ENCODE measurements around the gene ARMH3. TPM values are rescaled to one million over a fixed set of nuclear protein-coding genes. Genes with fewer than 3 reads are reported as not detected.
A peak's percentile ranks its signal among the peaks of the same experiment; 100 is the strongest.

The ARMH3 gene
- total RNA-seq, 1 donor from 2014 or later: 4.5 TPM

DNA sequence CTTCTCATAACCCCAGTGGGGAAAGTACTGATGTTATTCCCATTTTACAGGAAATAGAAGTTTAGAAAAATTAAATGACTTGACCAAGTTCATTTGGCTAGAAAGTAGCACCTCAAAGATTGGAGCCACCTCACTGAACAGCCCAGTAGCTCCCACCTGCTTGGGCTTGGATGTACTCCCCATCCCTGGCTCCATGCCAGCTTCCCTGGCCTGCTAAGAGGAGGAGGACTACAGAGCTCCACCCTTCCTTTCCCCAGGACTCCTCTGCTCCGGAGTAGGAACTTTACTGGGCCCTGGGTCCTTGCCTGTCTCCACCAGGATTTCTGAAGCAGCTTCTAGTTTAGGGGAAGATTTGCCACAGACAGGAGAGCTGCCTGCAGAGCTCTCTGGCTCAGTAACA, 12.2 kb upstream of the ARMH3 start:
- Histone ChIP-seq H3K36me3 (peaks cover 3 to 9% of the 10 kb centered on the region in 2 donors), H3K4me1 (peaks cover 16 to 23% of the 10 kb centered on the region in 2 donors), H3K4me3 (no peak overlapping the region), H3K9me3 (no peaks in the 10 kb centered on the region), H3K27me3 (no peaks in the 10 kb centered on the region), H3K27ac (no peak overlapping the region)
- DNase-seq (ENCODE audit: low spot score in 2 of 2): no peak
- TF ChIP-seq, protein P1, sequence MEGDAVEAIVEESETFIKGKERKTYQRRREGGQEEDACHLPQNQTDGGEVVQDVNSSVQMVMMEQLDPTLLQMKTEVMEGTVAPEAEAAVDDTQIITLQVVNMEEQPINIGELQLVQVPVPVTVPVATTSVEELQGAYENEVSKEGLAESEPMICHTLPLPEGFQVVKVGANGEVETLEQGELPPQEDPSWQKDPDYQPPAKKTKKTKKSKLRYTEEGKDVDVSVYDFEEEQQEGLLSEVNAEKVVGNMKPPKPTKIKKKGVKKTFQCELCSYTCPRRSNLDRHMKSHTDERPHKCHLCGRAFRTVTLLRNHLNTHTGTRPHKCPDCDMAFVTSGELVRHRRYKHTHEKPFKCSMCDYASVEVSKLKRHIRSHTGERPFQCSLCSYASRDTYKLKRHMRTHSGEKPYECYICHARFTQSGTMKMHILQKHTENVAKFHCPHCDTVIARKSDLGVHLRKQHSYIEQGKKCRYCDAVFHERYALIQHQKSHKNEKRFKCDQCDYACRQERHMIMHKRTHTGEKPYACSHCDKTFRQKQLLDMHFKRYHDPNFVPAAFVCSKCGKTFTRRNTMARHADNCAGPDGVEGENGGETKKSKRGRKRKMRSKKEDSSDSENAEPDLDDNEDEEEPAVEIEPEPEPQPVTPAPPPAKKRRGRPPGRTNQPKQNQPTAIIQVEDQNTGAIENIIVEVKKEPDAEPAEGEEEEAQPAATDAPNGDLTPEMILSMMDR (IDR thresholded peaks at IDR 0.05): no peak
- intact Hi-C loops (cut with DNase I): loop anchor here (5.0 kb wide), 1 partner anchor 716 kb away; the partner anchor contains the start of gene BTRC

DNA sequence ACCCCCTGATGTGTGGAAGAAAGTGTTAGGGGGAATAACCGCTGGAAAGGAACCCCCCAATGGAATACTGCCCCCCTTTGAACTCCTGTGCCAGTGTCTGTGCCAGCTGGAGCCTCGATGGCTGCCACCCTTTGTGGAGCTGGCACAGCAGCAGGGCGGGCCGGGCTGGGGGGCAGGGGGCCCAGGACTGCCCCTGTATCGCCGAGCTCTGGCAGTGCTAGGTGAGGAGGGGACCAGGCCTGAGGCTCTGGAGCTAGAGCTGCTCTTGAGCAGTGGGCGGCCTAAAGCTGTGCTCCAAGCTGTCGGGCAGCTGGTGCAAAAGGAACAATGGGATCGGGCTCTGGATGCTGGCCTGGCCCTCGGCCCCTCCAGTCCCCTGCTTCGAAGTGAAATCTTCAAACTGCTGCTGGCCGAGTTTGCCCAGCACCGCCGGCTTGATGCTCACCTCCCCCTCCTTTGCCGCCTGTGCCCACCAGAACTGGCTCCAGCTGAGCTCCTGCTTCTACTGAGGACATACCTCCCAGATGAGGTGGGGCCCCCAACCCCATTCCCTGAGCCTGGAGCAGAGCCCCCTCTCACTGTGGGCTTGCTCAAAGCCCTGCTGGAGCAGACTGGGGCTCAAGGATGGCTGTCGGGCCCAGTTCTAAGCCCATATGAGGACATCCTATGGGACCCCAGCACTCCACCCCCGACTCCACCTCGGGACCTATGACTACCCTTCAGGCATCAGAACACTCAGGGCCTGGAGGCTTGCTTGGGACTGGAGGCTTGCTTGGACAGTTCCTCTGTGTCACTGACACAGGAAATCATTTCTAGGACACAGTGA, 11.3 kb upstream of the ARMH3 start:
- DNase-seq (ENCODE audit: low spot score in 2 of 2): no peak
- peaks cover 16 to 23% of the 10 kb centered on the region in 2 donors for H3K4me1 ChIP-seq
- no peaks in the 10 kb centered on the region for H3K9me3 ChIP-seq
- peaks cover 3 to 9% of the 10 kb centered on the region in 2 donors for H3K36me3 ChIP-seq
- H3K4me3 ChIP-seq: peak overlapping the region in 1 of 2 donors; percentile 94
- no peaks in the 10 kb centered on the region for H3K27me3 ChIP-seq
- H3K27ac ChIP-seq: no peak overlapping the region
- TF ChIP-seq, protein P1 (IDR thresholded peaks at IDR 0.05): no peak
- intact Hi-C loops (cut with DNase I): loop anchor here (5.0 kb wide), 1 partner anchor 715 kb away; the partner anchor contains the start of gene BTRC

DNA sequence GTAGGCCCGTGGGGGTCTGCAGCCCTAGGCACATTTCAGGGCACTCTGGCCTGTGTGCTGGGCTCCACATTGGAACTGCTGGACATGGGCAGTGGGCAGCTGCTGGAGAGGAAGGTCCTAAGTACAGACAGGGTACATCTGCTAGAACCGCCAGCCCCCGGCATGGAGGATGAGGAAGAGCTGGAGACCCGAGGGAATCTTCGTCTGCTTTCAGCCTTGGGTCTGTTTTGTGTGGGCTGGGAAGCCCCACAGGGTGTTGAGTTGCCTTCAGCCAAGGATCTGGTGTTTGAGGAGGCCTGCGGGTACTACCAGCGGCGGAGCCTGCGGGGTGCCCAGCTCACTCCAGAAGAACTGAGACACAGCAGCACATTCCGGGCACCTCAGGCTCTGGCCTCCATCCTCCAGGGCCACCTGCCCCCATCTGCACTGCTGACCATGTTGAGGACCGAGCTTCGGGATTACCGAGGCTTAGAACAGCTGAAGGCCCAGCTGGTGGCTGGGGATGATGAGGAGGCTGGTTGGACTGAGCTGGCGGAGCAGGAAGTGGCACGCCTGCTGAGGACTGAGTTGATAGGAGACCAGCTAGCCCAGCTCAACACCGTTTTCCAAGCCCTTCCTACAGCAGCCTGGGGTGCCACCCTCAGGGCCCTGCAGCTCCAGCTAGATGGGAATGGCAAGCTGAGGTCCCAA, 10.6 kb upstream of the ARMH3 start:
- H3K27ac ChIP-seq: no peak overlapping the region
- TF ChIP-seq, protein P1 (IDR thresholded peaks at IDR 0.05): no peak
- H3K36me3 ChIP-seq: peaks cover 3 to 9% of the 10 kb centered on the region in 2 donors
- peak overlapping the region; percentile 76 to 94 for H3K4me3 ChIP-seq
- intact Hi-C loops (cut with DNase I): loop anchor here (5.0 kb wide), 1 partner anchor 714 kb away; the partner anchor contains the start of gene BTRC
- no peak for DNase-seq (ENCODE audit: low spot score in 2 of 2)
- no peaks in the 10 kb centered on the region for H3K27me3 ChIP-seq
- peaks cover 16 to 23% of the 10 kb centered on the region in 2 donors for H3K4me1 ChIP-seq
- H3K9me3 ChIP-seq: no peaks in the 10 kb centered on the region

DNA sequence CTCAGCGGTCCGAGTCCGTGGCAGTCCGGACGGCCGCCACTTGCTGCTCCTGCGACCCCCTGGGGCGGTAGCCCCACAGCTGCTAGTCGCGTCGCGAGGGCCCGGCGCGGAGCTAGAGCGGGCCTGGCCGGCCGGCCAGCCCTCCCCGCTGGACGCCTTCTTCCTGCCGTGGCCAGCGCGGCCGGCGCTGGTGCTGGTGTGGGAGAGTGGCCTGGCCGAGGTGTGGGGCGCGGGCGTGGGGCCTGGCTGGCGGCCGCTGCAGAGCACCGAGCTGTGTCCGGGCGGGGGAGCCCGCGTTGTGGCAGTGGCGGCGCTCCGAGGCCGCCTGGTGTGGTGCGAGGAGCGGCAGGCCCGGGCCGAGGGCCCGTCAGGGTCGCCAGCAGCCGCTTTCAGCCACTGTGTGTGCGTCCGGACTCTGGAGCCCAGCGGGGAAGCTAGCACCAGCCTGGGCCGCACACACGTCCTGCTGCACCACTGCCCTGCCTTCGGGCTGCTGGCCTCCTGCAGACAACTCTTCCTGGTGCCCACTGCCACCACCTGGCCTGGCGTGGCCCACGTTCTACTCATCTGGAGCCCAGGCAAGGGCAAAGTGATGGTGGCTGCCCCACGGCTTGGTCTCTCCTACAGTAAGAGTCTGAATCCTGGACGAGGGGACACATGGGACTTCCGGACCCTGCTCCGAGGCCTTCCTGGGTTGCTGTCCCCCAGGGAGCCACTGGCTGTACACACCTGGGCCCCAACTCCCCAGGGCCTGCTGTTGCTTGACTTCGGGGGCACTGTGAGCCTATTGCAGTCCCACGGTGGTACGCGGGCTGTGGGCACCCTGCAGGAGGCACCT, 9.8 kb upstream of the ARMH3 start:
- Histone ChIP-seq H3K27ac (peak overlapping the region; percentile 89 to 93), H3K4me3 (peak overlapping the region; percentile 76 to 94), H3K27me3 (no peaks in the 10 kb centered on the region), H3K36me3 (peaks cover 3 to 9% of the 10 kb centered on the region in 2 donors), H3K9me3 (no peaks in the 10 kb centered on the region), H3K4me1 (peaks cover 16 to 23% of the 10 kb centered on the region in 2 donors)
- intact Hi-C loops (cut with DNase I): loop anchor here (1.0 to 5.0 kb wide), 3 partner anchors 9 to 713 kb away; partner anchors contain the start of genes ARMH3 and BTRC
- peak in 1 of 2 donors; percentile 67 for DNase-seq (ENCODE audit: low spot score in 2 of 2)
- TF ChIP-seq, protein P1 (IDR thresholded peaks at IDR 0.05): no peak

Data from ascending aorta (tissue), 2 donors.